ENCODE data around the gene COG6.
A peak's percentile ranks its signal among the peaks of the same experiment; 100 is the strongest.

The COG6 gene
- 25.8 to 44.2 (median 32.5) reads per million in 4 experiments for total RNA-seq

DNA sequence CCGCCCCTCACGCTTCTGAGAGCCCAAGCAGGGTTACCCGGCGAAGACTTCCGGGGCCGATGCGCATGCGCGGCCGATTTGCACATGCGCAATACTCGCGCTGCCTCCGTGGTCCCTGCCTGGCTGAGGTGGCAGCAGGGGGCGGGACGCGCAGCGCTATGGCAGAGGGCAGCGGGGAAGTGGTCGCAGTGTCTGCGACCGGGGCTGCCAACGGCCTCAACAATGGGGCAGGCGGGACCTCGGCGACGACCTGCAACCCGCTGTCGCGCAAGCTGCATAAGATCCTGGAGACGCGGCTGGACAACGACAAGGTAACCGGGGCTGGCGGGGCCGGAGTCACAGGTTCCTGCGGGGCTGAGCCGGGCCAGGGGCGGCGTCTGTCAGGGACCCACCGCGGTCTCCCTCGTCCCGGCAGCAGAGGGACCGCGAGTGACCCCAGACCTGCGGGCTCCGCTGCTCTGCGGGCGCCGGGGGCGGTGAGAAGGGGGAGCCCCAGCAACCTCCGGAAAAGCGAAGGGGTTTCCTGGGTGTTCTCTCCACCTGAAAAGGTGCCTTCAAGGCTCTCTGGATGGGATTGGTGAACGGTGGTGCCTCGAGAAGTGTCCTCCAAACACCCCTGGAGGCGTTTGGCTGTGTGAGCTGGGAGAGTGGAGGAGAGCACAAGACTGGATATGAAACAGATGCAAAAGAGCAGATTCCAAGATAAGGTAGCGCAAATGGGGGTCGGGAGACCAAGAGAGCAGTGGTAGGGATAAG is at the start of gene COG6:
COG6 (plus strand) TSS at position 94 of the 756 bp plus-strand sequence; CDS start at position 159, 65 bp downstream.
- peak; percentile 93 for DNase-seq

DNA sequence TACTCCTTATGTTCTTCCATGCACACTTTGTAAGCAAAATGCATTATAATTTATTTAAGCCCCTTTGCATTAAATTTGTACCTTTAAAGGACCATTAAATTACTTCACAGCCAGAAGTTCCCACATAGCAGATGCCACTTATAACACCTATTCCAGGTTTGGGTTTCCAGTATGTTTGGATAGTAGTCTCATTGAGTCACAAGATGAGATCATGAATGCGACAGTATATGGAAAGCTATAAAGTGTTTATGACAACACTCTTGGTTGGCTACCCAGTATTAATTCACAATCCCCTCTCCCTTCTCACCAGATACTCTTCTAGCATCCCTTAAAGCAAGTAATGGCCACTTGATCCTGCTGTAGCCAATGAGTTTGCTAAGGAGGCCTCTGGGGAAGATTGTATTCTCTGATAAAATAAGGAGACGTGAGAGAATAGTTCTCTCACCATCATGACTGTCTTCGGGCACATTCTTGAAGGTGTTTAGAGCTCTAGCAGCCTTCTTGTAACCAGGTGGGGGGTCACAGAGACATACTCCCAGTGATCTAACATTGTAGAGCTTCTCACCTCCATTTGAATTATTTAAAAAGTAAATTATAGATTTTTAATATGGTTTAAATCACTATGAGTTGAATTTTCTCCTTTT is 49.7 kb upstream of the COG6 start:
- DNase-seq = no peak

DNA sequence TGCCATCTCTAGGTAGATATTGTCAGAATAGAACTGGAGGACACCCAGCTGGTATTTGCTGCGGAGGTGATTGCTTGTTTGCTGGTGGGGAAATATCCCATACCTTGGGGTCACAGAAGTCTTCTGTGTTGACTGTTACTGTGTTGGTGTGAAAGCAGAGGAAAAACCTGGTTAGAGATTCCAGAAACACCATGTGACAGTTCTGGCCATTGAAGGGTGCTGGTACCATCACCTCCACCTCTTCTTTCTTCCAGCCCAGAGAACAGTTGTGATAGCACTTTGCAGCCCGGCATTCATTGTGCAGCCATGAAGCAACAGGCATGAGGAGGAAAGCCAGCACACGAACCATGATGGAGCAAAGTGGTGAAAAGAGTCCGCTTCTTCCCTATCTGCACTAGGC is 47.6 kb upstream of the COG6 start:
- no peak for DNase-seq

DNA sequence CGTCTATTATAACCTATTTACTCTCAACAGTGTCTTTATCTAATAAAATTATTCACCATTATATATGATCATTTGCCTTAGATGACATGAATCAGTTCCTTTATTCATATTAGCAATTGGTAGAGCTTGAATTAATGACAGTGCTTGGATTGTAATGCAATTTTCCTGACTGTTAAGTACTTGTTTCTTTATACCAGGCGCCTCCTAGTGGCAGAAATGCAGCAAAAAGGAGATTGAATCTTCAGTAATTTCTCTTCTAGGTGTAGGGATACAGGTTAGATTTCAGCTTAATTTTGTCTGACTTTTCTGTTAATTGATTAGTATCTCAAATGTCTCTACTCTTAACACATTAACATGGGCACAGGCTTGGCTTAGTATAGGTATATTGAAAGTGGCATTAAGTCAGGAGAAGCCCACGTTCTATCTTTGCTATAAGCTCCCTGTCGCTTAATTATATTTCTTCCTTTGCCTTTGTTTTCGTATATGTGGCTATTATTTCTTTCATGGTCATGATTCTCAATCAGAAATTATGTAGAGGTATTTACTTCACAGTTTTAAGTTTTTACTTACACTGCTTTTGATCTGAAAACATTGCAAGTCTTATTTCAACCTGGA is 43.3 kb upstream of the COG6 start:
- peak; percentile 45 for DNase-seq

DNA sequence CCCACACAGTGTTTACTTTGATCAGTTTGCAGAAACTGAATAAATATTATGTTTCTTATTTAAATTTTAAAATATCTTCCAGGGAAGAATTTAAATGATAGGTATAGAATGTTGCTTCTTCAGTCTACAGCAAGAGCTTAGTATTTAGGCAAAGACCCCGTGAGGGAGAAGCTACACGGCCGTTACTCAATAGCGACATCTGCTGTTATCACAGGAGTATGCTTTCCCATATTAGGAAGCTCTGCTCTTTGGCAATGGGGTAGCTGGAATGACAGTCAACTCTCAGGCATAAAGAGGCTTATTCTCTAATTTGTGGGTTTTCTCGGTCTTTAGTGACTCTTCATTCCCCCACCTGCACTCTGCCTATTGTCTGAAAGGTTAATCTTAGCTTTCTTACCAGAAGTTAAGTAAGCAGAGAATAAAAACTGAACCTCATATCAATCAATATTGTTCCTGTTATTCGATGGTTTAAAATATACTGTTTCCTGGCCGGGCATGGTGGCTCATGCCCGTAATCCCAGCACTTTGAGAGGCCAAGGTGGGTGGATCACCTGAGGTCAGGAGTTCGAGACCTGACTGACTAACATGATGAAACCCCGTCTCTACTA is 39.3 kb upstream of the COG6 start:
- no peak for DNase-seq

DNA sequence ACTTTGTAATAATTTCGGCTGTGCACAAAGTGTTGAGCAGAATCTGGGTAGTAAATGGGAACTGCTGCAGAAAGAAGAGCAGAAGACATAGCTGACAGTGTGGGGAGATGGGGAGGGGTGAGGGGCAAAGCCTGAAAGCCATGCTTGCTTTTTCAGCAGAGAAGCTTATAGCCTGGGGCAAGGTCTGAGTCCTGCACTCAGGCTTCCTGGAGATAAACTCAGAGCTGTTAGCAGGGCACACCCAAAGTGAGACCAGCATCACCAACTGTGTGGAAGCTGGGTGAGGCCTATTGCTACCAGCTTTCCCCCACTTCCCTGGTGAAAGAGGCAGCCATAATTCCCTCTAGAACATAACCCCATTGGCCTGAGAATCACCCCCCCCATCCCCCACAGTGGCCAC is 36.9 kb upstream of the COG6 start:
- DNase-seq = no peak

DNA sequence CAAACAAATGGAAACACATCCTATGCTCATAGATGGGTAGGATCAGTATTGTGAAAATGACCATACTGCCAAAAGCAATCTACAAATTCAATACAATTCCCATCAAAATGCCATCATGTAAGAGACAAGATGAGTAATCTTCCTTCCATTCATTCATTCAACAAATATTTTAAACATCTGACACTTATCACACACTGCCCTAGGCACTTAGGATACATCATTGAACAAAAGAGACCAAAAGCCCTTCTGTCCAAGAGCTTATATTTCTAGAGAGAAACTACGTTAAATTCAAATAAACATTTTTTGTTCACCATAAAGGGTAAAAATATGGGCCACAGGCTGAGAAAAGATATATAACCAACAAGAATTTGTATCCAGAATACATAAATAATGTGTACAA is 32.0 kb upstream of the COG6 start:
- no peak for DNase-seq

DNA sequence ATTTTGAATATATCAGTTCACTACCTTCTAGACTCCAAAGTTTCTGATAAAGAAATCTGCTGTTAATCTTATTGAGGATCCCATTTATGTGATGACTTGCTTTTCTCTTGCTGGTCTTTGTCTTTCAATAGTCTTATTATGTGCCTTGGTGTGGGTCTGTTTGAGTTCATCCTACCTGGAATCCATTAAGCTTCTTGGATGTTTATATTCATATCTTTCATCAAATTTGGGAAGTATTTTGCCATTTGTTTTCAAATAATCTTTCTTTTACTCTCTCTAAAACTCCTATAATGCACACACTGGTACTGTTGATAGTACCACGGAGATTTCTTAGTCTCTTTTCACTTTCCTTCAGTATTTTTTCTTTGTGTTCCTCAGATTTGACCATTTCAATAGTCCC is 24.2 kb upstream of the COG6 start:
- no peak for DNase-seq

DNA sequence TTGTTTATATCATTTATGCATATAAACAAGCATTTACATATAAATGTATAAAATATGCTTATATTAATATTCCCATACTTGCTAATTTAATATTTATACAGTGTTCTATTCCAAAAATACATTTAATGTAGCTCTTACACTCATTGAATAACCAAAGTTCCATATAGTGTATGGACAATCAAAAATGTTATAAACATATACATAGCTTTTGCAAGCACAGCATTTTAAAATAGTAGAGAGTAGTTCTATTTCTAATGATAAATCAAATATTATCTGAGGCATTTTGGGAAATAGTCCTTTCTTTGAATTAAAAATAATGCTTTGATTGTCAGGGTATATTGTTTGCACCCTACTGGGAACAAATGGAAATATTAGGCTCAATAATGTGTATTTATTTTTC is 22.5 kb upstream of the COG6 start:
- DNase-seq = no peak

DNA sequence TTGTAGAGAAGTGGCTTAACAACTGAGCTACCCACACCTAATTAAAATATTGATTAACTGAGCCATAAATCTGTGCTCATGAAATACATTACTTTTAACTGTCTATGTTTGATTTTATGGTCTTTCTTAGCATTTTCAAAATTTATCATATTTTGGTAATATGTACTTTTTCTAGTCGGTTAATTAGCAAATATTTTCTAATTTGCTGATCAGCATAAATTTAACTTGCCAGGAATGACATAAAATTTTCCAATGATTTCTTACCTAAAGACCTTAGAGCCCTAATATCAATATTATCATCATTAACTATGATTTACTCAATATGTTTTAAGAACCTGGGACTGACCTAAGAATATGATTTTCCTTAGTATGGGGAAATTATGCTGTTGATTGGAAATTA is 19.9 kb upstream of the COG6 start:
- DNase-seq = no peak

DNA sequence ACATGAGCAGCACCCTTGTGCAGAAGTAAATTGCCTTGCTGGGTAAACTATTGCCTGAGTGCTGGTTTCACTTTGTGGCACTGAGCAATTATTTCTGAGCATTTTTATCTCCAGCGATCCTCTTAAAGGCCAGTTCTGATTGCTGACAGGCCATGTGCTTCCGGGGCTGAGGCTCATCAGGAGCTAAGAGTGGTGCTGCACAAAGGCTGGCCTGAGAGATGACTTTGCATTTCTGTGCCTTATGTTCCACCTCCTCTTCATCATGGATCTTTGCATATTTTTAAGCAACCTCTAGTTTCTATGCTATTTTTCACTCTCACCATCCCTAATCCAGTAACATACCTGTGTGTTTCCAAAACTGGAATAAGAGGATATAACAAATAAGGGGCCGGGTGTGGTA is 17.6 kb upstream of the COG6 start:
- no peak for DNase-seq

DNA sequence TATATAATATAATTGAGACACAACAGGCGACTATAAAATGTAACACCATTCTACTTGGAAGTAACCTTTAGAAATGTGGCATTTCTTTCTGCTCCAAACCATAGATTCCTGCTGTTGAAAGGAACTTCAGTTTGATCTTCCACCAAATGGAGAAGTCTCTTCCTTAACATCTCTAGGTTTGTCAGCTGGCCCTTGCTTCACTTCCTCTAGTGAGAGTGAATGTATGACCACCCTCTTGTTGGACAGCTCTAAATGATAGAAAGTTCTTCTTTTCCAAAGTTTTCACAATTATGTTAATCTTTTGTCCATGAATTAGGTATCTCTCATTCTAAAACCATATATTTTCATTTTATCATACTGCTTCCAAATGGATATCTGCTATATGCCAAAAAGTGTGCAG is 13.8 kb upstream of the COG6 start:
- DNase-seq = no peak

DNA sequence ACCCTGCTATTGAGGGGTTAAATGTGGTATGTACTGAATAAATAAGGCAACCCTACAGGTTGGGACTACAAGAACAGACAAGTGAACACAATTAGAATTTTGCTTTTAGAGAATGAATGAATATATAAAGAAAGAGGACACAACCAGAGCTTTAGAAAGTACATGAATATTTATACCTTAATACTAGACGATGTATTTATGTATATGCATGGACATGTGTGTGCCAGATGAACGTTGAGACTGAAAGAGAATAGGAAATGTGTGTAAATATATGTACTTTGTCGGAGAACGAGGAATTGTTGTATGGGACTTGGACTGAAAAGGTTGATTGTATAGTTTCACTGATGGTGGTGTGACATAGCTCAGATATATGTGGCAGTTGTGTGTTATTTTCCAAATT is 9.3 kb upstream of the COG6 start:
- DNase-seq = no peak

DNA sequence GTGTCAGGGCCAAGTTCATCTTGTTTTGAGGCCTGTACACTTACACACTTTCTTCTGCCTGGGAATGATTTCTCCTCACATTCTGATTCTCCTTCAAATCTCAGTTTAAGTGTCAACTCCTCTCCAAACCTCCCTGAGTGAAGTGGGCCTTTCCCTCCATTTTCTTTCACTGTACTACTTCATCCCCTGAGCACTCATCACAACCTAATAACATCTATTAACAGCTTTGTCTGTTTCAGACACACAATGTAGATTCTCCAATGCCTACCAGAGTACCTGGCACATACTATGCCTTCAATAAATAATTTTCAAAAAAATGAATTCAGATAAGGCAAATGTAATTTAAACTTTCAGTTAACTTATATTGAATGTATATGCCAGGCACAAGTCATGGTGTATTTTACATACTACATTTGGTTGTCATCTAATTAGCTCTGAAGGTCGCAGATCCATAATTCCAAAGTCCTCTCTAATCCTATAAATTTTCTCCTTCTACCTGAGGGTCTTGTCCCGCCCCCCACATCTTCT is 357 bp upstream of the COG6 start:
- DNase-seq = no peak

DNA sequence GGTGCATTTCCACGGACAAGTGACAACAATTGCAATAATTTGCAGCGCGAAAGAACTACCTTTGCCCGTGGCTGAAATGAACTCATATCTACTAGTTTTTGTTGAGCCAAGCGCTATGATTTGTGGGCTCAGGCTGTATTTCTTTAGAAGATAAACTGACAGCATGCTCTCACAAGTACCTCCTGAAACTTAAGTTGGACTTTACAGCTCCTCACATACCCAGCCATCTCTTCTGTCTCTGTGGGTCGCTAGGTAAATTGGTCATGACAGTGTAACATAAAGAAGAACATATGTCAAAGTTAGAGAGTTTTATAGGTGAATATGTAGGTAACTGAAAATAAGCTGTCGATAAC is 839 bp downstream of the COG6 start:
- no peak for DNase-seq

DNA sequence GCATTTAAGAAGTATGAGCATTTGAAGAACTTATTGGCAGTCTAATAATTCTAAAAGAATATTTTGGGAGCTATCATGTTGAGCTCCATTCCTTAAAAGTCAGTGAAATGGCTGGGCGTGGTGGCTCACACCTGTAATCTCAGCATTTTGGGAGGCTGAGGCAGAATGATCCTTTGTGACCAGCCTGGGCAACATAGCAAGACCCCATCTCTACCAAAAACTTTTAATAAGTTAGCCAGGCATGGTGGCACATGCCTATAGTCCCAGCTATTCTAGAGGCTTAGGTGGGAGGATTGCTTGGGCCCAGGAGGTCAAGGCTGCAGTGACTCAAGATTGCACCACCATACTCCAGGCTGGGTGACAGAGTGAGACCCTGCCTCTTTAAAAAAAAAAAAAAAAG is 8.0 kb downstream of the COG6 start:
- no peak for DNase-seq

DNA sequence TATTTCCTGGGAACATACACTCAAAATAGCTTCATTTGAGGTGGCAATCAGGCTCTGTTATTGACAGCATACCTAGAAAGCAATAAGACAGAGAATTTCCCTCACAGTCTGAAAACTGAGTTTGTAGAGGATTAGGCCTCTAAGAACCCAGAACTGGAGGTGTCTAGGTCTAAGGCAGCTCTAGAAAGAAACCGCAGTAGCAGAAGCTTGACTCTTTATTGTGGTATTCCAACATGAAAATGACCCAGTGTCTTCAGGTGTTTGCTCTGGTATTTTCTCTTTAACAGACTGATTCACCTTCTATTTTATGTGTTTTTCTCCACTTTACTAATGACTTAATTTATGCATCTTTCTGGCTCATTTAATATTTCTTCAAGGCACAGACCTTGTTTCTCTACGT is 8.5 kb downstream of the COG6 start:
- DNase-seq = no peak

DNA sequence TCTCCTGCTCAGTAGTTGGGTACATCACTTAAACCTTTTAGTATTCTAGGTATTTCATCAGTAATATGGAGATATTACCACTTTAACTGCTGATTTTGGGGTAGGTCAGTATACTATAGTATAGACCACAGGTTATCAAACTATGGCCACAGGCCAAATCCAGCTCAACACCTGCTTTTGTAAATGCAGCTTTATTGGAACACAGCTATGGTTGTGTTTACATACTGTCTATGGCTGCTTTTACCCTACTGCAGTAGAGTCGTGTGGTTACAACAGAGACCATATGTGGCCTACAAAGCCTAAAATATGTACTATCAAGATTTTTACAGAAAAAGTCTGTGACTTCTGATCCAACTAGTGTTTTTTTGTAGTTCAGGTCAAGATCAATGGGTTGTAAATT is 10.3 kb downstream of the COG6 start:
- DNase-seq = no peak

DNA sequence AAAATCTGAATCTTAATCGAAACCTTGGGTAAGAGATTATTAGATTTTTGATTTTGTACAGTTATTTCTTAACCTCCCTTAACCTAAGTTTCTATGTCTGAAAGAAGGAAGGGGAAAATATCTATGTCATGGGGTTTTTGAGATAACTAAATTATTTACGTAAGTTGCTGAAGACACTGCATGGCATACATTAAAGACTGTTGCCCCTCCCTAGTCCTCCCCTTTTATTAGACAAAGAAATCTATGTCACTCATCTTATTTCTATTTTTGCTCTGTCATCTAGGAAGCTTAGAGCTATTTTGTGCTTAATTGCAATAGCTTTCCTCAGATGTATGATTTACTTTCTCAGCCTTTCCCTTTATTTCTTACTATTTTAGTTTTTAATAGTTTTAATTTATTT is 15.0 kb downstream of the COG6 start:
- no peak for DNase-seq

DNA sequence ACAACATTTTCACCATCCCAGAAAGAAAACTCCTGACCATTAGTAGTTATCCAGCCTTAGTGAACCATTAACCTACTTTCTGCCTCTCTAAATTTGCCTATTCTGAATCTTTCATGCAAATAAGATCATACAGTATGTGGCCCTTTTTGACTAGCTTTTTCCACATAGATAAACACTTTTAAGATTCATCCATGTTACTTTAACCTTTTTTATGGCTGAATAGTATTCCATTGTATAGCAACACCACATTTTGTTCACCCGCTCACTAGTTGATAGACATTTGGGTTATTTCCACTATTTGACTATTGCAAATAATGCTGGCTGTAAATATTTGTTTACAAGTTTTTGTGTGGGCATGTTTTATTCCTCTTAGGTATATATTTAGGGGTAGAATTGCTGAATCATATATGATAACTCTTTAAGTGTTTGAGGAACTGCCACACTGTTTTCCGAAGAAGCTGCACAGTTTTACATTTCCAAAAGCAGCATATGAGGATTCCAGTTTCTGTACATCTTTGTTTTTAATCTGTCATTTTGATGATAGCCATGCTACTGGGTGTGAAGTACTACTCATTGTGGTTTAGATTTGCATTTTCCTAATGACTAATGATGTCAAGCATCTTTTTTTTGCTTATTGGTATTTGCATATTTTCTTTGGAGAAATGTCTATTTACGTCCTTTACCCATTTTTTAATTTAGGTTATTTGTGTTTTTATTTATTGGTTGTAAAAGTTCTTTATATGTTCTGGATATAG is 17.1 kb downstream of the COG6 start:
- DNase-seq = no peak

DNA sequence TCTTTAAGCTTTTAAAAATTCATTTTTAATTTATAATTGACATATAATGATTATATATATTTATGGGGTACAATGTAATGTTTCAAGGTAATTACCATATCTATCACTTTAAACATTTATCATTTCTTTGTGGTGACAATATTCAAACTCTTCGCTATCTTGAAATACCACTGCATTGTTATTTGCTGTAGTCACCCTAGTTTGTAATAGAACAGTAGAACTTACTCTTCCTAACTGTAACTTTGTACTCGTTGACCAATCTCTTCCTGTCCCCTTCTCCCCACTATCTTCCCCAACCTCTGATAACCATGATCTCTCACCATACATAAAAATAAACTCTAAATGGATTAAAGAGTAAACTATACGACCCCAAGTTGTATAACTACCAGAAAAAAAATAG is 20.4 kb downstream of the COG6 start:
- no peak for DNase-seq

DNA sequence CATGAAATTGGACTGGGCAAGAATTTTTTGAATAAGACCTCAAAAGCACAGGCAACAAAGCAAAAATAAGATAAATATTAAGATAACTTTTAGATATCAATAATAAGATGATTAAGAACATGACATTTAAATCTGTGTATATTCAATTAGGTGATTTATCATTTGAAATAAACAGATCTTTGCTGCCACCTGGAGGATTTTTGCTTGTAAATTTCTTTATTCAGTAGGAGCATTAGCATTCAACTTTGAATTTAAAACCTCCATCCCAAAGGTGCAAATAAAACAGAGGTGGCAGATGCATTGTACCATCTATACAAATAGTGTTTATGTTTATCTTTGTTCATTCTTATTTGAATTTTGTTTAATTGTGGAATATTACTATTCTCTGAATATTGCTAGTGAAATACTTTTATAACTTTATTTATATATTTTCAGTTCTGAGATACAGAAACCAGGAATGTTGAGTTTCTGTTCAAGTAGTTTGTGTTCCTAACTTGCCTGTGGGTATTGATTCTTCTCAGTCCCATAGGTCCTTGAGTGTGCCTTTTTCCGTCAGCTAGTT is 20.9 kb downstream of the COG6 start:
- no peak for DNase-seq

DNA sequence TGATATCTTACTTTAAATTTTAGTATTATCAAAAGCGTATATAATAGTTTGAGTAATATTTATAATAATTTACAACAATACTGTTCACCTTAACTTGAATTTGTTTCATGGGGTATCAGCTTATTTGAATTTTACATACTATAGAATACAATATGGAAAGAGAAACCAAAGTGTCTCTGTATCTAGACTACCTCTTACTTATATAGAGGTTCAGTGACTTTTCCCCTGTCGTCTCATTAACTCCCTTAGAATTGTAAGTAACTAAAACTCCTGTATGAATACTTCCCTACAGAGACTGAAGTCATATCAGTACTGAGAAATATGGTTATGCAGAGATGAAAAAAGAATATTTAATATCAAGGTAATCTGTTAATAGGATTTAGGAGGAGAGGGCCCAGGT is 26.8 kb downstream of the COG6 start:
- DNase-seq = no peak
